DND-41 (cell line): Measurements from ENCODE around the gene TRIM44.

ENCODE experiments used
- CTCF ChIP-seq: IDR thresholded peaks from 2 replicates; pipeline ENCODE4 v1.5.1; 2012; ENCODE audit warnings: borderline replicate concordance, low read length, moderate library complexity, mild to moderate bottlenecking; ENCODE audit not compliant: poor library complexity, severe bottlenecking; ENCODE audit errors: extremely low read depth
- EZH2 ChIP-seq: IDR thresholded peaks from 3 replicates; pipeline ENCODE4 v1.6.1; 2012; ENCODE audit warnings: borderline replicate concordance, low read depth, mild to moderate bottlenecking, moderate library complexity, low read length, inconsistent platforms; ENCODE audit not compliant: severe bottlenecking

DNA sequence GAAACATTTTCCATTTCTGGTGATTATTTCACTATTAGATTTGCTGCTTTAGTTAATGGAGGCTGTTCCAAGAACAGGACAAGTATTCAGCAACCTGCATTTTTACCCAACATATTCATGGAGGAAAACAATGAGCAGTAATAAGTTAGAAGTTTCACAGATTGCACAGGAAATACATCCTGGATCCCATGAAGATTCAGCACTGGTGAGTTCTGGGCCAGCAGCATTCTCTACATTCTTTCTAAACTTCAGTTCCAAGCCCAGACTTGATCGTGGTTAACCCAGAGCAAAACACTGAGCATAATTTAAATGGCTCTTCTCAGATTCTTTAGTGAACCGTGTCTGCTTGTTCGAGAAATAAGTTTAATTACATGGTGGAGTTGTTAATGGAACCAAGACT is 40.5 kb upstream of the TRIM44 start:
- TF ChIP-seq CTCF, result no peak
- TF ChIP-seq EZH2, result no peak
